ENCODE results near the gene MTRF1L. TPM values are rescaled to one million over a fixed set of nuclear protein-coding genes. Genes with fewer than 3 reads are reported as not detected.

The MTRF1L gene
- total and polyA plus RNA-seq, 8 donors, result 4.7 to 55.9 (median 15.3) TPM

DNA sequence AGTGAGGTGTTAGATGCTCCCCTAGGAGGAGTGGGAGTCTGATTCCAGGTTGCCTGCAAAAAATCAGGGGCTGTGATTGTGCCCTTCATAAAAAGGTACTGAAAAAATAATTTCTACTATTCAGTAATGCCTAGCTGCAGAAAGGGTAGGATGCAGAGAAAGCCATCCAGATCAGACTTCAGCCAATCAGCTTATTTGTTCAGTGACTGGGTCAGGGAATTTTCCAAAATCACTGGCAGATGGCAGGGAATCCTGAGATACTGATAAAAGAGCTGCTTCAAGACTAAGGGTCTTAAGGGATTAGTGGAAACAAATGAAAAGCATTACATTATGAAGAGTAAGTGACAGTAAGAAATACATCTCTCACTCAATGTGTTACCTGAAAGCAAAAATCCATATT is 42.8 kb upstream of the MTRF1L start:
- intact Hi-C loops (cut with DNase I; ENCODE audit: low total_unique reads), result no loop called here
- no peak for TF ChIP-seq EP300 (IDR thresholded peaks at IDR 0.05)
- no peak for TF ChIP-seq POLR2A (IDR thresholded peaks at IDR 0.05)
- TF ChIP-seq POLR2AphosphoS5 (IDR thresholded peaks at IDR 0.05), result no peak
- no peak for TF ChIP-seq CTCF (IDR thresholded peaks at IDR 0.05)
- no peaks in the 10 kb centered on the region for H3K36me3 ChIP-seq

DNA sequence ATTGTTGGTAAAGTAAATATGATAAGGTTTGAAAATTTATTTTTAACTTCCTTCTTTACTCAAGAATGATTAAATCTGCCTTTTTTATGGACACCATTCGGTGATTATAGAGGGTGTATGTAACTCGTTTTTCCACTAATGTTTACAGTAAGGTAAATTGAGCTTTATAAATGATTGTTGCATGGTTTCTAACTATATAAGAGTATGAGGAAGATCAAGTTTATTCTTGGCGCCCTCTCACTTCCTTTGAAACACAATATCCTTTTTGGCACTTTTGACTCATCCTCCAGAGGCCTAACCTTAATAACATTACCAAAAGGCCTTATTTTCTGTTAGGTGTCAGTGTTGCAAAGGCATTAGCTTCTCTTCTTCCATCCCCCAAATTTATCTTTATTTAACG is 41.8 kb upstream of the MTRF1L start:
- H3K27me3 ChIP-seq, result no peaks in the 10 kb centered on the region
- no peaks in the 10 kb centered on the region for H3K9me3 ChIP-seq
- DNase-seq, result no peak
- WGBS, 5 donors, result 38 to 58% (median 48%) methylated on average over 4 of the region's 4 CpGs
- intact Hi-C loops (cut with DNase I; ENCODE audit: low total_unique reads), result no loop called here
- no peak overlapping the region for H3K4me3 ChIP-seq
- peaks cover 0 to 4% (median 0%) of the 10 kb centered on the region in 4 donors for H3K4me1 ChIP-seq
- no peaks in the 10 kb centered on the region for H3K36me3 ChIP-seq
- H3K27ac ChIP-seq, result no peak overlapping the region
- TF ChIP-seq EP300 (IDR thresholded peaks at IDR 0.05) (no peak), POLR2AphosphoS5 (IDR thresholded peaks at IDR 0.05) (no peak), CTCF (IDR thresholded peaks at IDR 0.05) (no peak), POLR2A (IDR thresholded peaks at IDR 0.05) (no peak)

More for the DNA sequence above, 42.8 kb upstream of the MTRF1L start:
- no peak for DNase-seq
- Histone ChIP-seq H3K4me1 (peaks cover 0 to 4% (median 0%) of the 10 kb centered on the region in 4 donors), H3K27me3 (no peaks in the 10 kb centered on the region), H3K4me3 (no peak overlapping the region), H3K27ac (no peak overlapping the region), H3K9me3 (no peaks in the 10 kb centered on the region)

DNA sequence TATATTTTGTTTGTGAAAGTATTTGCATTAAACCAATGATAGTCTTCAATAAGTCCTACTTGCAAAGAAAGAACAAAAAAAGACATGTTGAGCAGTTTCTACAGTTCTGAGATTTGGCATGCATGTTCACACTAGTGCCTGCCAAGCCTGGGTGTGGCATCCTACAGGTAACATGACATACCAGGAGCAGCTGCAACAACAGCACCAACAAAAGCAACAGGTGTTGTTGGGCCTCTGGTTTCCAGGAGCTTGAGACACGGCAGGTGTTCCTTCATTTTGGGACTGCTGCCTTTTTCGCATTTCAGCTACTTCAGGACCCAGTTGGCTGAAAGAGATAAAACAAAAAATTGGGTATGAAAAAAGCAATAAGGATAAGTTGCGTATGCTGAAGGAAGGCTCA is 41.2 kb upstream of the MTRF1L start:
- Histone ChIP-seq H3K36me3 (no peaks in the 10 kb centered on the region), H3K9me3 (no peaks in the 10 kb centered on the region), H3K4me1 (peaks cover 0 to 4% (median 0%) of the 10 kb centered on the region in 4 donors), H3K27me3 (no peaks in the 10 kb centered on the region), H3K27ac (no peak overlapping the region), H3K4me3 (no peak overlapping the region)
- 41 to 70% (median 60%) methylated on average over 3 of the region's 3 CpGs for WGBS, 5 donors
- intact Hi-C loops (cut with DNase I; ENCODE audit: low total_unique reads), result no loop called here
- TF ChIP-seq POLR2A (IDR thresholded peaks at IDR 0.05), result no peak
- TF ChIP-seq POLR2AphosphoS5 (IDR thresholded peaks at IDR 0.05), result no peak
- no peak for TF ChIP-seq EP300 (IDR thresholded peaks at IDR 0.05)
- TF ChIP-seq CTCF (IDR thresholded peaks at IDR 0.05), result no peak
- peak in 1 of 2 donors; percentile 9 for DNase-seq

- WGBS, 5 donors, result 66 to 86% (median 82%) methylated on average over 4 of the region's 4 CpGs
- intact Hi-C loops (cut with DNase I; ENCODE audit: low total_unique reads), result no loop called here
- H3K4me3 ChIP-seq, result no peak overlapping the region
- no peaks in the 10 kb centered on the region for H3K4me1 ChIP-seq
- DNase-seq, result no peak
- no peaks in the 10 kb centered on the region for H3K9me3 ChIP-seq
- TF ChIP-seq EP300 (IDR thresholded peaks at IDR 0.05), result no peak
- TF ChIP-seq CTCF (IDR thresholded peaks at IDR 0.05), result no peak
- no peak for TF ChIP-seq POLR2A (IDR thresholded peaks at IDR 0.05)
- no peak for TF ChIP-seq POLR2AphosphoS5 (IDR thresholded peaks at IDR 0.05)
- no peak overlapping the region for H3K27ac ChIP-seq
- no peaks in the 10 kb centered on the region for H3K27me3 ChIP-seq
- H3K36me3 ChIP-seq, result no peaks in the 10 kb centered on the region
Observed at GRCh38 chr6:153038378-153039057, 36.0 kb upstream of the MTRF1L start.

All from stomach (tissue), 9 donors.